KG1 (cell line): ENCODE results near the gene KIAA1755.
"Not testable (repeated sequence)": the region's sequence is repeated elsewhere in the genome, so short reads cannot be mapped to it uniquely, and the experiment has no call there.

Experiments
- DNase-seq: peaks from one replicate; lab custom pipeline; 2025; lab: John Stamatoyannopoulos, UW

The KIAA1755 gene

DNA sequence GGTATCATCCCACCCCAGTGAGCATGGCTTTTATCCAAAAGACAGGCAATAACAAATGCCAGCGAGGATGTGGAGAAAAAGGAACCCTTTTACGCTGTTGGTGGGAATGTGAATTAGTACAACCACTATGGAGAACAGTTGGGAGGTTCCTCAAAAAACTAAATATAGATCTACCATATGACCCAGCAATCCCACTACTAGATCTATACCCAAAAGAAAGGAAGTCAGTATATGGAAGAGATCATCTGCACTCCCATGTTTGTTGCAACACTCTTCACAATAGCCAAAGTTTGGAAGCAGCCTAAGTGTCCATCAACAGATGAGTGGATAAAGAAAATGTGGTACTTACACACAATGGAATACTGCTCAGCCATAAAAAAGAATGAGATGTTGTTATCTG is 5.9 kb upstream of the KIAA1755 start:
- no peak for DNase-seq

DNA sequence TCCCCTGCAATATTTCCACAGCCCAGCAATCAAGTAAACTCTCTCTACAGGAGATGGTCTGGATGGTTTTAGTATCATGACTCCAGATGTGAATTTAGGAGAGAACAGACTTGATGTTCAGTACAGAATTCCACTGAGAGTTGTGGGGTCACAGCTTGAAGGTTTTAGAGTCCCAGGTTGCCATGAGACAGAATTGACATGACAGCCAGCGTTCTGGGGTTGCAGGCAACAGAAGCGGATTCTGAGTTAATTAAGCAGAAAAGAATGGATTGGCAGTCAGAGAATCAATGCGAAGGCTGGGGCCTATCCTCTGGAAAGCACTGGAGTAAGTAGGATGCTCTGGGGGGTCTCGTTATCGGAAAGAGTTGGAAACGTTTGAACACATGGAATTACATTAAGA is 2.4 kb upstream of the KIAA1755 start:
- no peak for DNase-seq

DNA sequence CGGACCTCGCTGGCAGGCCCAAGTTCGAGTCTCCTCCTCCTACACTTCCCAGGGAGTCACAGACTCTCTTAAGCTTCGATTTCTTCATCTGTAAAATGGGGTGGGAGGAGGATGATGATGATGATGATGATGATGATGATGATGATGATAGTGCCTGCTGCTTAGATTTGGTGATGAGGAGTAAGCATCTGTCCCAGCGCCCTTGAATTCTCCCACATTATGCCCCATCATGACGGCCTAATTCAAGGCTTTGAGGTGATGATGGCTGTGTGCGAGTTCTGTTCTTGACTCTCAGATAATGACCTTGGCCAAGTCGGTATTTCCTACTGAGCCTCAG is 487 bp upstream of the KIAA1755 start:
- no peak for DNase-seq

DNA sequence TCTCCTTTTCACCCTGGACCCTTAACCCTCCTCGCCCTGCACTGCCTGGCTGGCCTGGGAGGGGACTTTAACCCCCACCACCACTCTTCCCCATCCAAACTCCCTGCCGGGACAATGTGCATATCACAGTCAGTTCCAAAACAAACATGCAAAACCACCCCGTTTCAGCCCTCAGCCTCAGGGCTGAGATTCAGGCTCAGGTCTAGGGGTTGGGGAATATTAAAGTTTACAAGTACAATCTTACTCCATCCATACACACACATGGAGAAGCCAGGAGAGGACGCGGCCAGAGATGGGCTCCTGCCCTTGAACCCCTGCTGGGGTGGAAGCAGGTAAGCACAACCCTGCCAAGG is 534 bp downstream of the KIAA1755 start:
- no peak for DNase-seq

DNA sequence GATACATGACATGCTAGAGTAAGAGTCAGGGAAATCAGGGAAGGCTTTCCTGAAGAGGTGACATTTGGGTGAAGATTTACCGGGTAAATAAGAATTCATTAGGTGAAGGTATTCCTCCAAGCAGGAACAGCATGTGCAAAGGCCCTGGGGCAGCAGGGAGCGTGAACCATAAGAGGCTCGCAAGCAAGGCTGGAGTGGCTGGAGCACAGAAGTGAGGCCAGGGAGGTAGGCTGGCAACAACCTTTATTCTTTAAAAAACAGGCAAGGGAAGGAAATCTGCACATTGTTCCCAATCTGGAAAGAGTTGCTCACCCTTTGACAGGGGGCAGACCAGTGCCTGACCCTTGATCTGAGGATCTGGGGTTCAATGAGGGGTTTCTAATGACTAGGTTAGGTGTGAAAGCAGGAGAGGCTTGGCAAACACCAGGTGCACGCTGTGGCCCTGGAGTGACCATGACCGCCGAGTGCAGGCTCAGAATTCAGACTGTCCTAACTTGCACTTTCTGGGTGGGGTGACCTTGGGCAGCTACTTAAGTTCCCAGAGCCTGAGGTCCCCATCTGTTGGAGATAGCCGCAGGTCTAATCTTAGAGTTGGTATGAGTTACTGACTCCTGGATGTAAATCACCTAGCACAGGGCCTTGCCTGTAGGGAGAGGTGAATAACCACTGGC is 1.9 kb downstream of the KIAA1755 start:
- DNase-seq: no peak

DNA sequence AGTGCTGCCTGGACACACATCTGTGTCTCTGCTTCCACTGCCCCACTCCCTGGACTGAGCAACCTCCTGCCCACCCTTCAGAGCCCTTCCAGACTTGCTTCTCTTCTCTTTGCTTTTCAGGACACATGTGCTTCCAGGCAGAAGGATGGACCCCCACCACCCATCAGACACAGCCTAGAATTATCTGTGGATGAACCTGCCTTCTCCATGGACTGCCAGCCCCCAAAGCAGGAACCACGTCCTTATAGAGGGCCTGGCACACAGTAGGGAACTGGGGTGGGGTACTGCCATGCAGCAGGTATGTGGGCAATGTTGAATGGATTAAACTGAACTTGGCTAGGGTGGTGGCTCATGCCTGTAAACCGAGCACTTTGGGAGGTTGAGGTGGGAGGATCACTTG is 3.6 kb downstream of the KIAA1755 start:
- DNase-seq: no peak

DNA sequence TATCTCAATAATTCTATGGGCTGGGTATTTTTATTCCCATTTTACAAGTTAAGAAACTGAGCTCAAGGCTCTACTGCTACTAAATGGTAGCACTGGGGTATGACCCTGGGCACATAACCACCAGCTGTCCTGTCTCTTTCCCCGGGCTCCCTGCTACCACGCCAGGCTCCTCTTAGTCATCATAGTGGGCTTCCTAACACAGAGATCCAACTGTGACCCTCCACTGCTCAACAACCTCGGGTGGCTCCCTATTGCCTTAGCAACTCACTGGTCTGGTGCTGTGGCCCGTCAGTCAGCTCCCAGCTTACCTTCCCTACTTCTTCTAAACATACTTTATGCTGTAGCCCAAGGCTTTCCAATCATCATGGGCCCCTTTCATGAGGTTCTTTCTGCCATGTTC is 4.5 kb downstream of the KIAA1755 start:
- DNase-seq: no peak

DNA sequence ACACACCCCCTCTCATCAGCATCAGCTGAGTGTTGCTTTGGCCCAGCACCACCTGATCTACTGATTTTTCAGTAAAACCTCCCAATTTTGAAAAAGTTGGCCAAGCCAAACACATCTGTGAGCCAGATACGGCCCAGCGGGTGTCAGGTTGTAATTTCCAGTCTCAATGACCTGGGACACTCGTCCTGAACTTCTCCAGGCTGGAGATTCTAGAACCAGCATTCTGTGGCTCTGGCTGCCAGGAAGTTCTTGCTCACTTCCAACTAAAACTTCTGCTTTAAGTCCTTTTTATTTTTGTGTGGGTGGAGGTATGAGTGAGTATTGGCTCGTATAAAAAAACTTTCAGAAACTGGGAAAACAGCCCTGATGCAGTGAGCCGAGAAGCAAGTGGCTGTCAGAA is 5.1 kb downstream of the KIAA1755 start:
- DNase-seq: no peak

DNA sequence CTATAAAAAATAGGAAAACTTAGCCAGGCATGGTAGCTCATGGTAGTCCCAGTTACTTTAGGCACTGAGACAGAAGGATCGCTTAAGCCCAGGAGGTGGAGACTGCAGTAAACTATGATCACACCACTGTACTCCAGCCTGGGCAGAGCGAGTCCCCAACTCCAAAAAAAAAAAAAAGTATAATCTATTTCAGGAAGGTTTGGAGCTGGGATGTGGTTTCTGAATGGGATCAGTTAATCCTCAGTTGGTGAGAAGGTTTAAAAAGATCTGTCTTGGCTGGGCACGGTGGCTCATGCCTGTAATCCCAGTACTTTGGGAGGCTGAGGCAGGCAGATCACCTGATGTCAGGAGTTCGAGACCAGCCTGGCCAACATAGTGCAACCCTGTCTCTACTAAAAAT is 5.9 kb downstream of the KIAA1755 start:
- DNase-seq: not testable (repeated sequence)

DNA sequence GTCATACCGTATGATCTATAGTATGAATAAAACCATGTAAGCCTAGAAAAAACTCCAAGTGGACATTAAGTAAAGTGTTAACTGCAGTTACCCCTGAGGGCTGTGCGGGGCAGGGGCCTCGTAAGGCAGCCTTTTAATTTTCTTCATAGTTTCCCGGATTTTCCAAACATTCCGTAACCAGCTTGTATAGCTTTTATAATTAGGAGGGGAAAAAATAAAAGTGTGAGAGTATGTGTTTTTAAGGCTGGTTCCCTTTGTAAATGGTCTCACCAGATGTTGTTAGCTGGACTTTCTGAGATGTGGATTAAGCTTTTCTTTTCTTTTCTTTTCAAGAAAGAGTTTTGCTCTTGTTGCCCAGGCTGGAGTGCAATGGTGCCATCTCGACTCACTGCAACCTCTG is 7.0 kb downstream of the KIAA1755 start:
- no peak for DNase-seq

DNA sequence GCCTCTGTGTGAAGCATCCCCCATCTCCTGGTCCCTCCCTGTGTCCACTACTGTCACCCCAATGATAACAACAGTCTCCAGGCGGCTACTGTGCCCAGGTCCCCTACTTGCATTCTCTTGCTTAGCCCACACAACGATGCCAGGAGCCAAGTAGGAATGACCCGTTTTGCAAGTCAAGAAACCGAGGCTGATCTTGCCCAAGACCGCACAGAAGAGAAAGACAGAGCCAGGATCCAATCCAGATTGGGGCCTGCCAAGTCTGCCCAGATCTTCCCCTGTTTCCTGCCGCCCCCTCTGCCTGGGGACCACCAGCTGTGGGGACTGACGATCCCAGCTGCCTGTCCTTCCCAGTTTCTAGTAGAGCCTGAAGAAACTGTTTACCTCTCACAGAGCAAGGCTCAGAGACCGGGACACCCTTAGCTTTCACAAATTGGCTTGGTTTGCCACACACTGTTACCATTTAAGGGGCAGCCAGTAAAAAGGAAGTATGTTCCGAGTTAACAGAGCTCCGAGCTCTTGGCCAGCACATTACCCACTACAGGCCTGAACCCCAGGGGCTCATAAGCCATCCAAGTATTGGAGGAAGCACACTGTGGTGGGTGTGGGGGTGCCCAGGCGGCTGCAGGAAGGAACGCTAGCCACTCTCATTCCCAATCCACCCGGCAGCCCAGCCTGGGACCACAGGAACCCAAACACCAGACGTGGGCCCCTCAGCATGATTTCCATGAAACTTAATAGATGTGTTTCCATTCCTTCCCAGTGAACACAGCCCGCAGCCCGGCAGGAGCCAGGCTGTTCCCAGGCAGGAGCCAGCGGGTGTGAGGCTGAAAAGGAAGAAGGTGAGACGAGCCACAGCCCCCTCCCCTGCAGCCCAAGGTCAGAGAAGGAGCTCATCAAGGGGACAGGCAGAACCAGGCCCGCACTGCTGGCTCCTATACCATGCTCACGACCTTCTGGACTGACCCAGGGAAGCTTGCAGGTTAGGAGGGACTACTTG is 7.9 kb downstream of the KIAA1755 start:
- DNase-seq: no peak

DNA sequence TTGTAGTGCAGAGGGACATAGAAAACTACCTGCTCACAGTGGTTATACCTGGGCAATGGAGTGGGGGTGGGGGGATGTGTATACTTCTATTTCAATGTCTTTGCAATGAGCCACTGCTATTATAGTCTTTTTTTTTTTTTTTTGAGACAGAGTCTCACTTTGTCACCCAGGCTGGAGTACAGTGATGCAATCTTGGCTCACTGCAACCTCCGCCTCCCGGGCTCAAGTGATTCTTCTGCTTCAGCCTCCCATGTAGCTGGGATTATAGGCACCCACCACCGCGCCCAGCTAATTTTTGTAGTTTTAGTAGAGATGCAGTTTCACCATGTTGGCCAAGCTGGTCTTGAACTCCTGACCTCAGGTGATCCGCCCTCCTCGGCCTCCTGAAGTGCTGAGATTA is 9.1 kb downstream of the KIAA1755 start:
- not testable (repeated sequence) for DNase-seq

DNA sequence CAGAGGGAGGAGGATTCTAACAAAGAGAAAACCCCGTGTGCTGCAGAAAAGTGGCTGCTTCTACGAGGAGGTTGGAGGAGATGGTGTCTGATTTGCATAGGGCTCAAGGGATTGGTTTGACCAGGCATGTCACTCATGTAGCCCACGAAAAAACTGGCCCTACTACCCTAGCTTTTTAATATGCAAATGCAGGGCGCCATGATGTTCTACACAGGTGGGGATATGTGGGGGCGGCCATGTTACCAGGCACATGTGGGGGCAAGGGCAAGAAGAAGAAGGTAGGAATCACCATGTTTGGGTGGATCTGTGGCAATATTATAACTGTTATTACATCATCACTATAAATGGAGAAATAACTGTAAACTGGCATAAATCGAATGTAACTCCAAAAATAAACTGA is 9.9 kb downstream of the KIAA1755 start:
- no peak for DNase-seq

DNA sequence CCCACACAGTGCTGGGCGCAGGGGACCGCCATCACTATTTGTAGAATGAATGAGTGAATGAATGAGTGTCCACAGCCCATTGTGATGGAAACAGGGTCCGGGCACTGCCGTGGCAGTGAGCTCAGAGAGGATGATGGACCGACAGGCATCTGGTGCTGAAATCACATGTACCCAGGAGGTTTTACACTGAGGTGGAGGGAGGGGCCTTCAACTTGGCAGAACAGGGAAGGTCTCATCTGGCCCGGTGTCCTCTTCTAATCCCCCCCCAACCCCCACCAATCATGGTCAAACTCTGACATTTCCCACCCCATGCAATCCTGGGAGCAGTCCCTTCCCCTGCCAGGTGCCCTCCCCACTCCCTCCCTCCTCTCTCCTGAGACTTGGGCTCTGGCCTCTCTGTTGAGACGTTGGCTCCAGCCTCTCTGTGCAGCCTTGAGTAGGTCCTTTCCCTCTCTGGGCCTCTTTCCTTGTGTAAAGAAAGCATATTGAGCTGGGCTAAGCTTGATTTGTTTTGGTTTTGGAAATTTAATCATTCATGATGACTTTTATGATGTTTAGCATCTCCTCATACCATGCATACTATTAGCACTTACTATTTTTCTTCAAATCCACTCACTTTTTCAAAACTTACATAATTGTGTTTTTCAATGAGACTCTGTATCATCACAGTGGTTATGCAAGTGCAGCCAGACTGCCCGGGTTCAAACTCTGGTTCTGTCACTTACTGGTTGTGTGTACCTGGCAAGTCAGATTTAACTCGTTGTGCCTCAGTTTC is 10.8 kb downstream of the KIAA1755 start:
- no peak for DNase-seq

DNA sequence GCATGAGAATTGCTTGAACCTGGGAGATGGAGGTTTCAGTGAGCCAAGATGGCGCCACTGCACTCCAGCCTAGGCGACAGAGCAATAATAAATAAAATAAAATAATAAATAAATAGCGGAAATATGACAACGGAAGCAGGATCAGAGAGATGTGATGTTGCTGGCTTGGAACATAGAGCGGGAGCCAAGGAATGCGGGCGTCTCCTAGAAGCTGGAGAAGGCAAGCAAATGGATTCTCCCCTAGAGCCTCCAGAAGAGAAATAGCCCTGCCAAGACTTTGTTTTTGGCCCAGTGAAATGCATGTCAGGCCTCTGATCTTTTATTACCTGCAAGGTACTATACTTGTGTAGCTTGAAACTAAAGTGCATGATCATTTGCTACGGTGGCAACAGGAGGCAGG is 12.4 kb downstream of the KIAA1755 start:
- DNase-seq: no peak

DNA sequence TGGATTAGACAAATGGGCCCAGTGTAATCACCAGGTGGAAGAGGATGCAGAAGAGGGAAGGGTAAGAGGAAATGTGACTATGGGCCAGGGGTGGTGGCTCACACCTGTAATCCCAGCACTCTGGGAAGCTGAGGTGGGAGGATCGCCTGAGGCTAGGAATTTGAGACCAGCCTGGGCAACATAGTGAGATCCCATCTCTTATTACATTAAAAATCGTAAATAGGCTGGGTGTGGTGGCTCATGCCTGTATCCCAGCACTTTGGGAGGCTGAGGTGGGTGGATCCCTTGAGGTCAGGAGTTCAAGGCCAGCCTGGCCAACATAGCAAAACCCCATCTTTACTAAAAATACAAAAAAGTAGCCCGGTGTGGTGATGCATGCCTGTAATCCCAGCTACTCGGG is 12.8 kb downstream of the KIAA1755 start:
- DNase-seq: not testable (repeated sequence)

DNA sequence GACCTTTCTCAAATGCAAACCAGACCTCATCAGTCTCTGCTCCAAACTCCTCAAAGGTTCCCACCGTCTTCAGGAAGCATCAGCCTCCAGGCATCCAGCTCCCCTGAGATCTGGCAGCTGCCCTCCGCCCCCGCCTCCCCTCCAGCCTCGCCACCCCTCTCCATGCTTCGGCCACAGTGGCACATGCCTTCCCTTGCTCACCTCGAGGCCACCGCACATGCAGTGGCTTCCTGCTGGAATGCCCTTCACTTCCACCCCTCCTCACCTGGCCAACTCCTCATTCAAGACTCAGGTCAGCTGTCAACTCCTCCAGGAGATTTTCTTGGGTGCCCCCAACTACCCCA is 13.4 kb downstream of the KIAA1755 start:
- no peak for DNase-seq

DNA sequence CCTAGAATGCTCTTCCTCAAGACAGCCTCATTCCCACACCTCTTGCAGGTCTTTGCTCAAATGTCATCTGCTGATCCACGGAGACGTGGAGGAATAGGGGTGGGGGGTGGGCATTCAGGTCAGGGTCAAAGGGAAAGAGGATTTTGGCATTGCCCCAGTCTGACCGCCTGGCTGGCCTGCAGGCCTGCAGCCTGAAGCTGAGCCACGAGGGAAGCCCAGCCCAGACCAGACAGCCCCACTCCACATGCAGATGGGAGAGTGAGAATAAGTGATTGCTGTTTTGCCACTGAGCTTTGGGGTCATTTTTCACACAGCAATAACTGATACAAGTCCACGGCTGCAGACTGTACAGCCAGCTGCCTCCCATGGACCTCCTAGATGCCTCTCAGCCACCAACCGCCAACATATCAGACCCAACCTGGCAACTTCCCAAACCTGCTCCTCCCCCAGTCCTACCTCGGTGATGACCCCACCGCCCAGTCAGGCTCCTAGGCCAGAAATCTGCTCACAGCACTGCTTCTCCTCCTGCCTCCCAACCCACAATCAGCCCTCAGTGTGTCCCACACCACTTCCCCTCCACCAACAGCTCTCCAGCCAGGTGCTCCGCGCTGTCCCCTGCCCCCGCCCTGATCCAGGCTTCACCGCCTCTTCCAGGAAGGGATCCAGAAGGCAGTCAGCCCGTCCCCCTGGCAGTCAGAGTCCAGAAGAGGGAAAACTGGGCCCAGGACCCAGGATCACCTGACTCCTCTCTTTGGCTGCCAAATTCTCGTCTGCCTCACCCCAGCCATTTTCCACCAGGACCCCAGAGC is 14.0 kb downstream of the KIAA1755 start:
- no peak for DNase-seq

DNA sequence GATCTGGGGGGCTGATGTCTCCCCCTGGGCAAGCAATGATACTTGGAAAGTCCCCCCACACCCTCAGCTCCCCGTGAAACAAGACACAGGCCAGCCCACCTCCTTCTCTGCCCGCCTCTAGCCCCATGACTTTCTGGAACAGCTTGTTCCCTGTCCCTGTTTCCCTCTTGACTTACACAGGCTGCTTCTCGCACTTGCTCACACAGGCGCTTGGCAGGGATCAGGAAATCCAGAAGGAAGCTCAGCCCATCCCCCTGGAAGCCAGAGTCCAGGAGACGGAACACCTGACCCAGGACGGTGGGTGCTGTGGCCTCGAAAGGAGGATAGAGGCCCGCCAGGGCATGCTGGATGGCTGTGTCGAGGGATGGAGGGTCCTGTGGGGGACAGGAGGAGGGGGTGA is 14.8 kb downstream of the KIAA1755 start:
- DNase-seq: no peak

DNA sequence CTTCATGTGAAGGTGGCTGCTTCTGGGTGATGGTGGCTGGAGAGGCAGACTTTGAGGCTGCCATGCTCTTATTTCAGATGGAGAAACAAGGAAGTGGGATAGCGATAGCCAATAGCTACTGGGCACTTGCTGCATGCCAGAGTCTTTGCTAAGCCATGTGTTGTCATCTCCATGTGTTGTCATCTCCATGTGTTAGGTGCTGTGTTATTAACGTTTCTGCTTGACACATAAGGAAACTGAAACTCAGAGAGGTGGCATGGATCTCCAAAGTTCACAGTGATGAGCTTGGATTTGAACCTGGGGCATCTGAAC is 16.9 kb downstream of the KIAA1755 start:
- no peak for DNase-seq

DNA sequence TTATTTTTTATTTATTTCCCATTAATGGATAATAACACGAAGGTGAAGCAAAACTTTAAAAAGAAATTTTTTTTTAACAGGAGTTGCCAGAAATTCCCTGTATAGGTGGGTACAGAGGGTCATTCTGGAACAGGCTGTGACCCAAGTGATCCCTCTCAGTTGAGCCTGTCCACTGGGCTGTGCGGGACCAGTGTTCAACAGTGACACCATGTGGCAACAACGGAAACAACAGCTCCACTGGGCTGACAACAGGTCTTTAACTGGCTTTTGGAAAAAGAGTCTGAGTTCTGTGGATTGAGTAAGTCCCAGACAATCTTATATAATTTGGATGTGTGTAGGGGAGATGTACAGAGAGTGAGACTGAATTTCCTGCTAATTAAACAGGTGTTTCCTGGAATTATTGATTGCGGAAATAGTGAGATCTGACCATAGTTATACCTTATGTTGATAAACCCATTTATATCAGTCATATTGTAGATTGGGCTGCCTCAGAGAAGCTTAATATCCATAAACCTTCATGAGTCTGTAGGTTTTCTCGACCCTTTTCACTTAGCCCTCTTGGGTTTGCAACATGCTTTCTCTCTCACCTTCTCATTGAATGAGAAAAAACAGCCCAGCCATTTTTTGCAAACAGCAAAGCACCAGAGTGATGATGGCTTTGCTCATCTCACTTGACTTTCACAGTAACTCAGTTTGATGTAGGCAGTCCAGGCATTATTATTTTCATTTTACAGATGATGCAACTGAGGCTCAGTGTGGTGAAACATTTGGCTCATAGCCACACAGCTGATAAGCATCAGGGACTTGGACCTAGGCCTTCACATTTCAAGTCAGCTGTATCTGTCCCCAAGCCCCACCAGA is 17.5 kb downstream of the KIAA1755 start:
- DNase-seq: peak; percentile 19
